CD14-positive monocyte (primary cell): Measurements from ENCODE around the gene ASRGL1. TPM values are rescaled to one million over a fixed set of nuclear protein-coding genes. Genes with fewer than 3 reads are reported as not detected.

Experiments used
- DNase-seq, 3 donors: peaks; one replicate each; pipeline ENCODE4 v3.0.0-alpha.2; 2011 to 2022
- H2AFZ ChIP-seq: 2 replicates; pipeline ENCODE4 v1.6.0; 2012; ENCODE audit warnings: mild to moderate bottlenecking, low read depth, low read length, inconsistent platforms; ENCODE audit not compliant: insufficient read depth, poor library complexity, severe bottlenecking
- H3K27ac ChIP-seq, 2 donors: 1 replicate in 1 of 2; 2 replicates in 1 of 2; pipeline ENCODE4 v1.5.1; 2012 to 2013; ENCODE audit warnings: low read length in 2 of 2, control low read depth in 1 of 2, inconsistent platforms in 1 of 2, low read depth in 1 of 2, mild to moderate bottlenecking in 1 of 2
- H3K27me3 ChIP-seq, 2 donors: one replicate each; pipeline versions ENCODE4 v1.6.0 to v1.6.1; 2011 to 2013; ENCODE audit warnings: low read length in 2 of 2; ENCODE audit not compliant: control insufficient read depth in 2 of 2, insufficient read depth in 2 of 2
- H3K36me3 ChIP-seq, 2 donors: replicated peaks in 1 of 2; 1 replicate in 1 of 2; 2 replicates in 1 of 2; pipeline versions ENCODE4 v1.5.1 to v1.6.1; 2012 to 2013; ENCODE audit warnings: low read length in 2 of 2, control low read depth in 1 of 2, inconsistent platforms in 1 of 2, mild to moderate bottlenecking in 1 of 2; ENCODE audit not compliant: insufficient read depth in 2 of 2, control insufficient read depth in 1 of 2
- H3K4me1 ChIP-seq, 2 donors: 1 replicate in 1 of 2; 2 replicates in 1 of 2; pipeline versions ENCODE4 v1.5.1 to v1.6.1; 2012 to 2013; ENCODE audit warnings: low read length in 2 of 2, control low read depth in 1 of 2, inconsistent platforms in 1 of 2, mild to moderate bottlenecking in 1 of 2, moderate library complexity in 1 of 2; ENCODE audit not compliant: insufficient read depth in 2 of 2, control insufficient read depth in 1 of 2
- H3K4me2 ChIP-seq: replicated peaks from 2 replicates; pipeline ENCODE3; 2012; ENCODE audit warnings: low read length, moderate library complexity, mild to moderate bottlenecking; ENCODE audit not compliant: poor library complexity, severe bottlenecking; ENCODE audit errors: extremely low read depth
- H3K4me3 ChIP-seq, 3 experiments: fragments of 200-600 bp in 1 of 3; sonication (generic) in 1 of 3; replicated peaks in 1 of 3; 1 replicate in 2 of 3; 2 replicates in 1 of 3; pipeline ENCODE4 v1.5.1; 2011 to 2013; ENCODE audit warnings: low read length in 3 of 3, mild to moderate bottlenecking in 3 of 3, control low read depth in 2 of 3, low read depth in 2 of 3, inconsistent platforms in 1 of 3, moderate library complexity in 1 of 3
- H3K79me2 ChIP-seq: 2 replicates; pipeline ENCODE4 v1.6.0; 2012; ENCODE audit warnings: mild to moderate bottlenecking, control low read depth, inconsistent platforms, low read length, moderate library complexity; ENCODE audit not compliant: insufficient read depth
- H3K9ac ChIP-seq: 2 replicates; pipeline ENCODE4 v1.6.0; 2017; ENCODE audit warnings: low read length, mild to moderate bottlenecking; ENCODE audit not compliant: insufficient read depth, poor library complexity, severe bottlenecking
- H3K9me3 ChIP-seq, 2 donors: replicated peaks in 1 of 2; 1 replicate in 1 of 2; 2 replicates in 1 of 2; pipeline versions ENCODE4 v1.5.1 to v1.6.1; 2012 to 2013; ENCODE audit warnings: low read length in 2 of 2, control low read depth in 1 of 2; ENCODE audit not compliant: control insufficient read depth in 1 of 2, insufficient read depth in 1 of 2
- H4K20me1 ChIP-seq: 2 replicates; pipeline ENCODE4 v1.6.0; 2012; ENCODE audit warnings: mild to moderate bottlenecking, low read length, control low read depth, moderate library complexity; ENCODE audit not compliant: insufficient read depth
- H3K27ac Mint-ChIP-seq, 7 donors: one replicate each; pipeline ENCODE4 v1.8.0; 2020; ENCODE audit warnings: mild to moderate bottlenecking in 7 of 7, mixed read lengths in 7 of 7, moderate library complexity in 6 of 7, inconsistent platforms in 2 of 7
- H3K27me3 Mint-ChIP-seq, 3 donors: one replicate each; pipeline ENCODE4 v1.8.0; 2021 to 2022; ENCODE audit warnings: low read depth in 3 of 3, mild to moderate bottlenecking in 3 of 3, mixed read lengths in 3 of 3, moderate library complexity in 3 of 3, inconsistent platforms in 1 of 3
- H3K36me3 Mint-ChIP-seq, 2 donors: one replicate each; pipeline ENCODE4 v1.8.0; 2020; ENCODE audit warnings: mixed read lengths in 2 of 2, inconsistent platforms in 1 of 2, mild to moderate bottlenecking in 1 of 2
- H3K4me1 Mint-ChIP-seq: one replicate; pipeline ENCODE4 v1.8.0; 2020; ENCODE audit warnings: mild to moderate bottlenecking, mixed read lengths
- H3K4me3 Mint-ChIP-seq, 2 donors: one replicate each; pipeline ENCODE4 v1.8.0; 2020; ENCODE audit warnings: mild to moderate bottlenecking in 2 of 2, mixed read lengths in 2 of 2, moderate library complexity in 1 of 2
- H3K9me3 Mint-ChIP-seq, 7 donors: one replicate each; pipeline ENCODE4 v1.8.0; 2020 to 2022; ENCODE audit warnings: mixed read lengths in 7 of 7, mild to moderate bottlenecking in 6 of 7, moderate library complexity in 6 of 7, inconsistent platforms in 2 of 7
- CTCF ChIP-seq: fragments of 200-600 bp; IDR thresholded peaks from one replicate; pipeline ENCODE4 v1.8.0; 2022; ENCODE audit warnings: antibody characterized with exemption, mild to moderate bottlenecking
- WGBS: methylation state at CpG from one replicate; pipeline ENCODE4 v1.1.5; 2013; ENCODE audit warnings: missing lambda C conversion rate; ENCODE audit not compliant: insufficient coverage; 5-methylcytosine and 5-hydroxymethylcytosine counted together
- intact Hi-C, 2 donors: fragments of 100-400 bp; cut with micrococcal nuclease; formaldehyde crosslinking; loops; one replicate each; pipeline versions ENCODE4 v1.15.0 to v1.15.1; 2023
- polyA plus RNA-seq, 3 donors: library from polyadenylated mRNA; depleted of rRNA in 1 of 3; unstranded in 2 of 3; stranded (reverse) in 1 of 3; fragments of 300-500 nt in 2 of 3; fragments of >200 nt in 1 of 3; fragmentation: Illumina TruSeq in 2 of 3; gene quantifications; 1 replicate in 2 of 3; 2 replicates in 1 of 3; pipeline ENCODE4 v1.2.3, GENCODE V29; 2012 to 2021

The ASRGL1 gene
- polyA plus RNA-seq, 3 donors, result 22.3 to 57.8 (median 50.6) TPM

- Histone ChIP-seq H3K4me1 (peaks cover 22 to 32% of the 10 kb centered on the region in 2 donors), H3K9me3 (no peaks in the 10 kb centered on the region), H3K9ac (no peak overlapping the region), H3K36me3 (no peaks in the 10 kb centered on the region), H3K4me3 (no peak overlapping the region), H3K4me2 (no peak overlapping the region), H2AFZ (no peak overlapping the region), H4K20me1 (no peaks in the 10 kb centered on the region), H3K79me2 (no peaks in the 10 kb centered on the region), H3K27me3 (peaks cover 0 to 13% of the 10 kb centered on the region in 2 donors), H3K27ac (no peak overlapping the region)
- intact Hi-C loops, result no loop called here
- peaks cover 33% of the 10 kb centered on the region for H3K4me1 Mint-ChIP-seq
- H3K27me3 Mint-ChIP-seq, result peaks cover 9 to 18% (median 15%) of the 10 kb centered on the region in 3 donors
- DNase-seq, result no peak
- H3K4me3 Mint-ChIP-seq, result no peak overlapping the region
- no peak for TF ChIP-seq CTCF
- no peak overlapping the region for H3K27ac Mint-ChIP-seq
- H3K9me3 Mint-ChIP-seq, result peaks cover 2 to 8% (median 4%) of the 10 kb centered on the region in 7 donors
- H3K36me3 Mint-ChIP-seq, result no peaks in the 10 kb centered on the region
These were observed 29.3 kb upstream of the ASRGL1 start for GRCh38 chr11:62307950-62308349.

GRCh38 chr11:62309991-62310390, 27.3 kb upstream of the ASRGL1 start:
- Mint-ChIP-seq H3K4me3 (peak overlapping the region in 1 of 2 donors; percentile 37), H3K27ac (peak overlapping the region in 3 of 7 donors; percentile 21 to 61 (median 55)), H3K27me3 (peaks cover 8 to 18% (median 13%) of the 10 kb centered on the region in 3 donors), H3K9me3 (peaks cover 2 to 8% (median 4%) of the 10 kb centered on the region in 7 donors), H3K36me3 (no peaks in the 10 kb centered on the region), H3K4me1 (peaks cover 35% of the 10 kb centered on the region)
- no CpG with 5 or more reads among the region's 7 CpGs for WGBS
- Histone ChIP-seq H3K9me3 (no peaks in the 10 kb centered on the region), H2AFZ (no peak overlapping the region), H3K36me3 (no peaks in the 10 kb centered on the region), H3K27ac (no peak overlapping the region), H3K9ac (no peak overlapping the region), H3K4me2 (no peak overlapping the region), H3K27me3 (peaks cover 0 to 9% of the 10 kb centered on the region in 2 donors), H4K20me1 (no peaks in the 10 kb centered on the region), H3K79me2 (no peaks in the 10 kb centered on the region), H3K4me1 (peaks cover 24 to 35% of the 10 kb centered on the region in 2 donors), H3K4me3 (no peak overlapping the region)
- peak; percentile 3 to 62 (median 41) for DNase-seq
- intact Hi-C loops, result no loop called here
- TF ChIP-seq CTCF, result no peak
